GM21576 (cell line): ENCODE results near the gene LYZL2.
"Not testable (repeated sequence)": the region's sequence is repeated elsewhere in the genome, so short reads cannot be mapped to it uniquely, and the experiment has no call there.

Experiments used
- ATAC-seq: cut with Tn5 transposase; IDR thresholded peaks from one replicate; pipeline ENCODE4 v1.9.1; 2021; ENCODE audit warnings: mild to moderate bottlenecking, moderate library complexity; ENCODE audit not compliant: unreplicated experiment

LYZL2 gene

GRCh38 chr10:30639946-30640786 is 10.6 kb upstream of the LYZL2 start:
- ATAC-seq, result no peak

GRCh38 chr10:30637881-30638467 is 8.4 kb upstream of the LYZL2 start:
- ATAC-seq, result no peak

GRCh38 chr10:30631188-30631587 is 1.6 kb upstream of the LYZL2 start:
- no peak for ATAC-seq

- ATAC-seq, result no peak
Observed at GRCh38 chr10:30630571-30630970, 1.0 kb upstream of the LYZL2 start.

- not testable (repeated sequence) for ATAC-seq
Observed at GRCh38 chr10:30628576-30628975, 977 bp downstream of the LYZL2 start.

- not testable (repeated sequence) for ATAC-seq
Observed at GRCh38 chr10:30626837-30627236, 2.7 kb downstream of the LYZL2 start.

- not testable (repeated sequence) for ATAC-seq
Observed at GRCh38 chr10:30626196-30626595, 3.4 kb downstream of the LYZL2 start.

- ATAC-seq, result no peak
Observed at GRCh38 chr10:30625080-30625479, 4.5 kb downstream of the LYZL2 start.

- no peak for ATAC-seq
Observed at GRCh38 chr10:30619966-30620365, 9.6 kb downstream of the LYZL2 start.

- ATAC-seq, result no peak
Observed at GRCh38 chr10:30617070-30617469, 12.5 kb downstream of the LYZL2 start.

- ATAC-seq, result not testable (repeated sequence)
Observed at GRCh38 chr10:30611041-30611440, 18.5 kb downstream of the LYZL2 start.

GRCh38 chr10:30607814-30608213 is 21.7 kb downstream of the LYZL2 start:
- ATAC-seq, result no peak

- no peak for ATAC-seq
Observed at GRCh38 chr10:30606313-30606712, 23.2 kb downstream of the LYZL2 start.

GRCh38 chr10:30605341-30606121 is 24.0 kb downstream of the LYZL2 start:
- ATAC-seq, result not testable (repeated sequence)

GRCh38 chr10:30603589-30603988 is 26.0 kb downstream of the LYZL2 start:
- no peak for ATAC-seq

- ATAC-seq, result no peak
Observed at GRCh38 chr10:30602747-30603146, 26.8 kb downstream of the LYZL2 start.

- no peak for ATAC-seq
Observed at GRCh38 chr10:30600005-30600404, 29.5 kb downstream of the LYZL2 start.

GRCh38 chr10:30598105-30598776 is 31.3 kb downstream of the LYZL2 start:
- ATAC-seq, result no peak

GRCh38 chr10:30597433-30597824 is 32.1 kb downstream of the LYZL2 start:
- ATAC-seq, result not testable (repeated sequence)

- ATAC-seq, result not testable (repeated sequence)
Observed at GRCh38 chr10:30596493-30597432, 32.8 kb downstream of the LYZL2 start.
